GM19463 (cell line): ENCODE results near the gene KCNE5.
"Not testable (repeated sequence)": the region's sequence is repeated elsewhere in the genome, so short reads cannot be mapped to it uniquely, and the experiment has no call there.

Experiments used
- ATAC-seq: cut with Tn5 transposase; IDR thresholded peaks from one replicate; pipeline ENCODE4 v1.9.1; 2021; ENCODE audit warnings: mild to moderate bottlenecking, moderate library complexity; ENCODE audit not compliant: unreplicated experiment

KCNE5 gene

DNA sequence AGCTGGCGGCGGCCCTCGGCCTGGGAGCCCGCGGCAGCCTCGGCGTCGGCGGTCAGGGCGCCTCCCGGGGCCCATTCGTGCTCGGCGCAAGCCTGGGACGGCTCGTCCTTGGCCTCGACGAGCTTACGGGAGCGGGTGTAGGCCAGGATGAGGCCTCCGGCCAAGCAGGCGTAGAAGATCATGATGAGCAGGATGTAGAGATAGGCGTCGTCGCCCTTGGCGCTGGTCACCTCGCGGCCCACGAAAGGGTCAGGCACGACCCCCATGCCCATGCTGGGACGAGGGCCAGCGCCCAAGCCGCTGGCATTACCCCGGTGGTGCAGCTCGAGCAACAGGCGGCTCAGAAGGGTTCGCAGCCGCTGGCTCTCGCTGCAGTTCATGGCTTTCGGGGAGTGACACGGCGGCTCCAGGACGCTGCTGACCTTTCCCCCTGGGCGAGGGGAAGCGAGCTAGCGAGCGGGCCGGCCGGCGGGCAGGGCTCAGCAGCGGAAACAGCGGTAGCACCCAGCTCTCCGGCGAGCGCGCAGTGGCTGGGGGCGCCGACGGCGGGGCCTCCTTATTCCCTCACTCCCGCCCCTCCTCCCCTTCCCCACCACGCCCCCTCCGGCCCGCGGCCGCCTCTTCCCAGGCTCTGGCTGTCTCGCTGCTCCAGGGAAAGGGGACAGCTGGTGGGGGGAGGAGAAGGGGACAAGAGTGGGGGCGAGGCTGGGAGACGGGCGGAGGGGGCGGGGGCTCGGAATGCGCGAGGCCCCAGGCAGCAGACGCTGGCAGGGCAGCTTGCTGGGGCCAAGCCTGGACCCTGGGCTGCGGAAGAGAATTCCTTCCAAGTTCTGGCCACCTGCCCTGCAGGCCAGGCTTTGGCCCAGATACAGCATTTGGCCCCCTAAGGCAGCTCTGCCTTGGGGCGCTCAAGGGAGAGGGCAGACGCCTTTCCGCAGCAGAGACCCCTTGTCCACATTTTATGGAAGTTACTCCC lies at the start of gene KCNE5:
TSS of gene KCNE5 (minus strand) at position 532 of the 976 bp plus-strand sequence. CDS start at position 380, 152 bp downstream.
- ATAC-seq = no peak

DNA sequence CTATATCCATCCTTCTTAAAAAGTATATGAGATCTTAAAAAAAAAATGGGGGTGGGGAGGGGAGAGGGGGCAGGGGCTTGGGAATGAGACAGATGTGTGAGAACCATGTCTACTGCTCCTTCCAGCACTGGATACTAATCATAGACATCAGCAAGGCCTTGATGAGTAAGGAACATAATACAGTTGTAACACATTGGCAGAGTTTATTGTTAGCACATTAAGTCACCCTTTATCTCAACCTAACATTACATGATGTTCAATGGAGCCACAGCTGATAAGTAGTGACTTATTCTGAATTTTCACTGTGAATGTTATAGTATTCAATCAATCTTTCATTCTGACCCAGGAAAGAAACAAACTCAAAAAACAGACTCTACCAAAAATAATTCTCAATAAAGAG lies 47.3 kb upstream of the KCNE5 start:
- no peak for ATAC-seq

DNA sequence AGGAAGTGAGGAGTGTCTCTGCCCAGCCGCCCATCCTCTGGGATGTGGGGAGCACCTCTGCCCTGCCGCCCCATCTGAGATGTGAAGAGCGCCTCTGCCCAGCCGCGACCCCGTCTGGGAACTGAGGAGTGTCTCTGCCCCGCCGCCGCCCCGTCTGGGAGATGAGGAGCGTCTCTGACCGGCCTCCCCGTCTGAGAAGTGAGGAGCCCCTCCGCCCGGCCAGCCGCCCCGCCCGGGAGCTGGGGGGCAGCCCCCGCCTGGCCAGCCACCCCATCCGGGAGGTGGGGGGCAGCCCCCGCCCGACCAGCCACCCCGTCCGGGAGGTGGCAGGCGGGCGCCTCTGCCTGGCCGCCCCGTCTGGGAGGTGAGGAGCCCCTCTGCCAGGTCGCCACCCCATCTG lies 46.2 kb upstream of the KCNE5 start:
- ATAC-seq = not testable (repeated sequence)

DNA sequence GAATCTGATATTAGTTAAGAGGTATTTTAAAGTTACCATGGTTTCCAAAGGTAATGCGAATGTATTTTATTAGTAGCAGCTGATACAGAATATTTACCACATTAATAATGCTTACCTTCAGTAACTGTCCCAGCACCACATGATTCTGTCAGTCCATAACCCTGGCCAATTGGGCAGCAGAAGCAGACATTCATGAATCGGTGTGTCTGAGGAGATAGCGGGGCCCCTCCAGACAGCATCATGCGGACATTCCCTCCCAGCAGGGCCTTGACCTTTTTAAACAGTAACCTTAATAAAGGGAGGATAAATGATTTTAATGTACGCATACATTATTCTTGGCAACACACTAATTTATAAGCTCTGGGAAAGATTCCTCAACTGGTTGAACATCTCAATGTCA lies 43.0 kb upstream of the KCNE5 start:
- no peak for ATAC-seq

DNA sequence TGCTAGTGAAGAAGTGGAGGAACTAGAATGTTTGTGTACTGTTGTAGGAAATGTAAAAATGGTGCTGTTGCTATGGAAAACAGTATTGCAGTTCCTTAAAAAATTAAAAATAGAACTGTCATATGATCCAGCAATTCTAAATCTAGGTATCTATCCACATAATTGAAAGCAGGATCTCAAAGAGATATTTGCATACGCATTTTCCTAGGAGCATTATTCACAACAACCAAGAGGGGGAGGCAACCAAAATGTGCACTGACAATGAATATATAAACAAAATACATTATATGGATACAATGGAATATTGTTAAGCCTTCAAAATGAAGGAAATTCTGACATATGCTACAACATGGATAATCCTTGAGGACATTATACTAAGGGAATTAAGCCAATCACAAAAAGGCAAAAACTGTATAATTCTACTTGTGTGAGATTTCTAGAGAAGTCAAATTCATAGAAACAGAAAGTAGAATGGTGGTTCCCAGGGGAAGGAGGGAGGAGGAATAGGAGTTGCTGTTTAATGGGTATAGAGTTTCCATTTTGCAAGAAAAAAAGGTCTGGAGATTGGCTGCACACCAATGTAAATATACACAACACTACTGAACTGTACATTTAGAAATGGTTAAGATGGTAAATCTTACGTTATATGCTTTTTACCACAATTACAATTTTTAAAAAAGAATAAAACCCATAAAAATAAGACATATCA lies 35.6 kb upstream of the KCNE5 start:
- ATAC-seq = no peak

- no peak for ATAC-seq
Measured at GRCh38 chrX:109658391-109658790, 33.4 kb upstream of the KCNE5 start.

DNA sequence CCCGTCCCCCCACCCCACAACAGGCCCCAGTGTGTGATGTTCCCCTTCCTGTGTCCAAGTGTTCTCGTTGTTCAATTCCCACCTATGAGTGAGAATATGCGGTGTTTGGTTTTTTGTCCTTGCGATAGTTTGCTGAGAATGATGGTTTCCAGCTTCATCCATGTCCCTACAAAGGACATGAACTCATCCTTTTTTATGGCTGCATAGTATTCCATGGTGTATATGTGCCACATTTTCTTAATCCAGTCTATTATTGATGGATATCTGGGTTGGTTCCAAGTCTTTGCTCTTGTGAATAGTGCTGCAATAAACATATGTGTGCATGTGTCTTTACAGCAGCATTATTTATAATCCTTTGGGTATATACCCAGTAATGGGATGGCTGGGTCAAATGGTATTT lies 32.4 kb upstream of the KCNE5 start:
- ATAC-seq = not testable (repeated sequence)

GRCh38 chrX:109656774-109657173 lies 31.8 kb upstream of the KCNE5 start:
- ATAC-seq = no peak

- no peak for ATAC-seq
Measured at GRCh38 chrX:109655502-109656201, 30.7 kb upstream of the KCNE5 start.

GRCh38 chrX:109654516-109655109 lies 29.6 kb upstream of the KCNE5 start:
- no peak for ATAC-seq

- not testable (repeated sequence) for ATAC-seq
Measured at GRCh38 chrX:109644671-109645070, 19.7 kb upstream of the KCNE5 start.

- no peak for ATAC-seq
Measured at GRCh38 chrX:109643687-109644086, 18.7 kb upstream of the KCNE5 start.

DNA sequence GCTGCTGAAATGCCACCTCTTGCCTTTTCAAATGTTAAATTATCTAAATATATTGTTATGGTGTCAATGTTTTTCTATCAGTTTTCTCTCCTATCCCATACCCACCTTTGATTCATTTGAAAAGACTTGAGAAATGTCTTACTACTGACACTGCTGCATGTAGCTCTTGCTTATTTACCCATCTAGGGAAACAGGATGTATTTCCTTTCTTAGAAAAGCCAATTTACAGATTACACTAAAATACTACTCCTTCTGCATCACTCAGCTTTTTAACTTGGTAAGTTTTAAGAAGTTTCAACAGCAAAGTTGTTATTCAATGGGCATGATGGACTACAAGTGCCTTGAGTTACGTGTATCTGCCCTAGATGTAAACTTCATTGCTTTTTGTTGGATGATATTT lies 13.2 kb upstream of the KCNE5 start:
- ATAC-seq = no peak

DNA sequence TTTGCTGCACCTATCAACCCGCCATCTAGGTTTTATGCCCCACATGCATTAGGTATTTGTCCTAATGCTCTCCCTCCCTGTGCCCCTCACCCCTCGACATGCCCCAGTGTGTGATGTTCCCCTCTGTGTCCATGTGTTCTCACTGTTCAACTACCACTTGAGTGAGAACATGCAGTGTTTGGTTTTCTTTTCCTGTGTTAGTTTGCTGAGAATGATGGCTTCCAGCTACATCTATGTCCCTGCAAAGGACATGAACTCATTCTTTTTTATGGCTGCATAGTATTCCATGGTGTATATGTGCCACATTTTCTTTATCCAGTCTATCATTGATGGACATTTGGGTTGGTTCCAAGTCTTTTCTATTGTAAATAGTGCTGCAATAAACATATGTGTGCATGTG lies 12.5 kb upstream of the KCNE5 start:
- ATAC-seq = not testable (repeated sequence)

DNA sequence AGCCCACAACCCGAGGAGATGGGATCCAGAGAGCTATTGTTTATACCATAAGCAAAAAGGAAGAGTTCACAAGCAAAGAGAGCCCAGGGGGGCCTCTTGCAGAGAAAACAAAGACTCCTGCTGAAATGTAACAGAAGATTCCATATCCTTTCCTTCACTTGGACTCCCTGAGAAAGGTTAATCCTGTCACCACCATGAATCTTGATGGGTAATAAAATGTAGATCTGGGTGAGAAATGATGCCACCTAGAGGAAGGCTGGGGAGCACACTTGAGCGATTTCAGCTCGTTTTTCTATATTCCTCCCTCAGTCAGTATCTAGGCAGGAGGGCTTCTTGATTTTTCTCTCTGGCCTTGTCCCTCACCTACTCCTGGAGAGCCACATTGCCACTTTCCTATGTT lies 10.2 kb upstream of the KCNE5 start:
- ATAC-seq = no peak

DNA sequence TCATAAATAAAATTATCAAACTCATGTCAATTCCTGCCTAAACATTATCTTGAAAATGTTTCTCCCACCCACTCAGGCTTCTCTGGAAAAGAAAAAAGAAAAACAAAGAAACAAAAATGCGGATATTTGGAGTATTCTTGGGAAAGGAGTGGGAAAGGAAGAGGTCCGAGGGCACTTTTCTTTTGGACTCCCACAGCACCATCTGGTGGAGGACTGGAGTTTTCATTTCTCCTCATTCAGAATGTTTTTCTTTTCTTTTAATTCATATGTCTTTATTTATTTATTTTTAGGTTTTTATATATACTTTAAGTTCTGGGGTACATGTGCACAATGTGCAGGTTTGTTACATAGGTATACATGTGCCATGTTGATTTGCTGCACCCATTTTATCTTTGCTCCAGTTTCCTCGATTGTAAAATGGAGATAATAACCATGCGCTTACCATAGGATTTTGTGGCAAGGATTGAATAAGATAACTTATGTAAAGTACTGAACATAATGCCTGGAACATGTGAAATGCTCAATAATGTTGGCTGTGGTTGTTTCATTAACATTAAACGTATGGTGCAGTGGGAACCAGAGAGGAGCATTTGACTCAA lies 8.0 kb upstream of the KCNE5 start:
- no peak for ATAC-seq

GRCh38 chrX:109629310-109629709 lies 4.3 kb upstream of the KCNE5 start:
- ATAC-seq = no peak

DNA sequence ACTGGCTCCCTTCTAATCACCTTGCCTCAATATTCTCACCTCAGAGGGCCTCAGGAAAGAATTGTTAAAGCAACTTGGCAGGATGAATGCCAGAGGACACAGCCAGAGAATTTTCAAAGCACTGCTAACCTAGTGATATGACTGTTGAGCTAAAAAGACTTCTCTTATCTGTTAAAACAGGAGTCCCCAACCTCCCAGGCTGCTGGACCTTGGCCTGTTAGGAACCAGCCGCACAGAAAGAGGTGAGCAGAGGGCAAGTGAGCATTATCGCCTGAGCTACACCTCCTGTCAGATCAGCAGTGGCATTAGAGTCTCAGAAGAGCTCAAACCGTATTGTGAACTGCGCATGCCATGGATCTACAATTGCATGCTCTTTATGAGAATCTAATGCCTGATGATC lies 1.7 kb upstream of the KCNE5 start:
- no peak for ATAC-seq

GRCh38 chrX:109623997-109624396 lies 975 bp downstream of the KCNE5 start:
- no peak for ATAC-seq

- no peak for ATAC-seq
Measured at GRCh38 chrX:109622270-109622669, 2.7 kb downstream of the KCNE5 start.

DNA sequence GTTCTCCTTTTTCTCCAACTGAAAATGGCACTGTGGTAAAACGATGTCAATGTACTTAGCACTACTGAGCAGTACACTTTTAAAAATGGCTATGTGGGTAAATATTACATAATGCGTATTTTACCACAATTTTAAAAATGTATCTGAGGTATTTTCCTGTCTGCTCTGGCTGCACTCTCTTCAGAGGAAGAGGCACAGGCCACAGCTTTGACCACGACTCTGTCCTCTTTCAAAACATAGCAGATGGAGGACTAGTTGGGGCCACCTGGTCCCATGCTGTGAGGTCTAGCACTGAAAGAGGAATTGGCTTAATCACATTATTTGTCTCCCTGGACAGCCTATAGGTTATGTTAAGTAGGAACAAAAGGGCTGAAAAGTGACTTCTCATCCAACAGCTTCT lies 5.2 kb downstream of the KCNE5 start:
- no peak for ATAC-seq
